Activated CD4-positive, alpha-beta memory T cell treated with anti-CD3 and anti-CD28 coated beads for 36 hours (primary cell): ENCODE data around the gene HNRNPL. TPM values are rescaled to one million over a fixed set of nuclear protein-coding genes. Genes with fewer than 3 reads are reported as not detected.
"Not testable (repeated sequence)": the region's sequence is repeated elsewhere in the genome, so short reads cannot be mapped to it uniquely, and the experiment has no call there.

Experiments used
- CTCF ChIA-PET: fragments of 350-600 bp; sonication (Branson Sonifier 250); formaldehyde crosslinking; loops from one replicate; lab custom pipeline; 2021; ENCODE audit warnings: antibody characterized with exemption, inconsistent platforms; lab: Charles Lee
- POLR2A ChIA-PET: fragments of 350-600 bp; sonication (Branson Sonifier 250); formaldehyde crosslinking; loops from one replicate; lab custom pipeline; 2021; ENCODE audit warnings: antibody characterized with exemption; lab: Charles Lee
- DNase-seq: peaks from one replicate; pipeline ENCODE4 v3.0.0-alpha.2; 2020
- H3K27ac Mint-ChIP-seq: one replicate; pipeline ENCODE4 v1.8.0; 2021; ENCODE audit warnings: mixed read lengths
- H3K27me3 Mint-ChIP-seq: one replicate; pipeline ENCODE4 v1.8.0; 2021; ENCODE audit warnings: mixed read lengths
- H3K36me3 Mint-ChIP-seq: one replicate; pipeline ENCODE4 v1.8.0; 2021; ENCODE audit warnings: mixed read lengths
- H3K4me1 Mint-ChIP-seq: one replicate; pipeline ENCODE4 v1.8.0; 2021; ENCODE audit warnings: low read depth, mixed read lengths
- H3K4me3 Mint-ChIP-seq: one replicate; pipeline ENCODE4 v1.8.0; 2021; ENCODE audit warnings: mild to moderate bottlenecking, mixed read lengths
- H3K9me3 Mint-ChIP-seq: one replicate; pipeline ENCODE4 v1.8.0; 2021; ENCODE audit warnings: mixed read lengths
- intact Hi-C: fragments of 100-400 bp; cut with micrococcal nuclease; formaldehyde crosslinking; loops from one replicate; pipeline ENCODE4 v1.15.1; 2023
- total RNA-seq, 2 experiments: library from RNA; stranded (reverse); gene quantifications; one replicate each; pipeline ENCODE4 v1.2.3, GENCODE V29; 2021

The HNRNPL gene
- total RNA-seq, 2 experiments from 2014 or later, result 646 to 671 TPM

GRCh38 chr19:38868551-38868950 lies 18.8 kb upstream of the HNRNPL start:
- Mint-ChIP-seq H3K27me3 (no peaks in the 10 kb centered on the region), H3K4me3 (peak overlapping the region; percentile 76), H3K27ac (peak overlapping the region; percentile 79), H3K4me1 (peaks cover 49% of the 10 kb centered on the region), H3K36me3 (peaks cover 27% of the 10 kb centered on the region), H3K9me3 (no peaks in the 10 kb centered on the region)
- ChIA-PET POLR2A (interaction anchor here (0.6 to 2.9 kb wide), 5 partner anchors 9 to 37 kb away, joined by 3 to 24 read pairs (median 5); partner anchors contain the start of genes ECH1, HNRNPL and RINL), CTCF (interaction anchor here (1.0 to 4.4 kb wide), 11 partner anchors 10 to 99 kb away, joined by 3 to 19 read pairs (median 7); partner anchors contain the start of genes MRPS12, NFKBIB, RINL and SARS2)
- intact Hi-C loops, result loop anchor here (5.0 kb wide), 1 partner anchor 36 kb away; the partner anchor contains the start of gene ECH1
- DNase-seq, result no peak

GRCh38 chr19:38867171-38867780 lies 17.5 kb upstream of the HNRNPL start:
- Mint-ChIP-seq H3K4me3 (no peak overlapping the region), H3K4me1 (peaks cover 48% of the 10 kb centered on the region), H3K27me3 (no peaks in the 10 kb centered on the region), H3K27ac (no peak overlapping the region), H3K36me3 (peaks cover 27% of the 10 kb centered on the region), H3K9me3 (no peaks in the 10 kb centered on the region)
- DNase-seq, result no peak
- ChIA-PET POLR2A (no interaction called here), CTCF (interaction anchor here (0.6 to 4.4 kb wide), 4 partner anchors 10 to 20 kb away, joined by 3 to 12 read pairs (median 6); partner anchors contain the start of gene RINL)
- intact Hi-C loops, result loop anchor here (5.0 kb wide), 1 partner anchor 35 kb away; the partner anchor contains the start of gene ECH1

GRCh38 chr19:38862321-38863059 lies 12.7 kb upstream of the HNRNPL start:
- Mint-ChIP-seq H3K36me3 (peaks cover 6% of the 10 kb centered on the region), H3K4me1 (peaks cover 34% of the 10 kb centered on the region), H3K27ac (no peak overlapping the region), H3K9me3 (no peaks in the 10 kb centered on the region), H3K4me3 (no peak overlapping the region), H3K27me3 (no peaks in the 10 kb centered on the region)
- ChIA-PET CTCF (interaction anchor here (1.2 to 1.5 kb wide), 2 partner anchors 16 to 25 kb away, joined by 3 to 4 read pairs; partner anchors contain the start of gene RINL), POLR2A (interaction anchor here (2.6 kb wide), 1 partner anchor 10 kb away, joined by 10 read pairs; no protein-coding TSS in a partner anchor)
- intact Hi-C loops, result no loop called here
- DNase-seq, result no peak

- DNase-seq, result no peak
- intact Hi-C loops, result no loop called here
- H3K4me3 Mint-ChIP-seq, result no peak overlapping the region
- H3K9me3 Mint-ChIP-seq, result no peaks in the 10 kb centered on the region
- CTCF ChIA-PET, result interaction anchor here (1.5 kb wide), 1 partner anchor 26 kb away, joined by 4 read pairs; no protein-coding TSS in a partner anchor
- POLR2A ChIA-PET, result interaction anchor here (1.7 kb wide), 1 partner anchor 10 kb away, joined by 5 read pairs; no protein-coding TSS in a partner anchor
- peaks cover 41% of the 10 kb centered on the region for H3K4me1 Mint-ChIP-seq
- H3K27me3 Mint-ChIP-seq, result no peaks in the 10 kb centered on the region
- peaks cover 6% of the 10 kb centered on the region for H3K36me3 Mint-ChIP-seq
- no peak overlapping the region for H3K27ac Mint-ChIP-seq
These were observed 11.6 kb upstream of the HNRNPL start for GRCh38 chr19:38861368-38861767.

GRCh38 chr19:38859631-38860204 lies 9.9 kb upstream of the HNRNPL start:
- CTCF ChIA-PET, intact Hi-C loops: not testable (repeated sequence)

GRCh38 chr19:38856813-38857212 lies 7.0 kb upstream of the HNRNPL start:
- no peak overlapping the region for H3K4me3 Mint-ChIP-seq
- peaks cover 2% of the 10 kb centered on the region for H3K36me3 Mint-ChIP-seq
- CTCF ChIA-PET, result interaction anchor here (0.6 to 2.8 kb wide), 3 partner anchors 12 to 270 kb away, joined by 3 to 12 read pairs (median 6); no protein-coding TSS in a partner anchor
- no peak for DNase-seq
- H3K27me3 Mint-ChIP-seq, result no peaks in the 10 kb centered on the region
- POLR2A ChIA-PET, result interaction anchor here (0.6 kb wide), 1 partner anchor 167 kb away, joined by 4 read pairs; no protein-coding TSS in a partner anchor
- H3K9me3 Mint-ChIP-seq, result no peaks in the 10 kb centered on the region
- H3K4me1 Mint-ChIP-seq, result peaks cover 28% of the 10 kb centered on the region
- peak overlapping the region; percentile 87 for H3K27ac Mint-ChIP-seq
- intact Hi-C loops, result loop anchor here (1.0 kb wide), 1 partner anchor 12 kb away; no protein-coding TSS in a partner anchor

More at GRCh38 chr19:38859631-38860204, 9.9 kb upstream of the HNRNPL start:
- H3K27me3 Mint-ChIP-seq, DNase-seq, H3K36me3 Mint-ChIP-seq, H3K4me3 Mint-ChIP-seq, POLR2A ChIA-PET, H3K9me3 Mint-ChIP-seq, H3K27ac Mint-ChIP-seq: not testable (repeated sequence)
- peaks cover 29% of the 10 kb centered on the region for H3K4me1 Mint-ChIP-seq

- POLR2A ChIA-PET, DNase-seq, H3K9me3 Mint-ChIP-seq, intact Hi-C loops, H3K27me3 Mint-ChIP-seq, H3K4me3 Mint-ChIP-seq, H3K27ac Mint-ChIP-seq, H3K36me3 Mint-ChIP-seq: not testable (repeated sequence)
- CTCF ChIA-PET, result interaction anchor here (2.8 kb wide), 1 partner anchor 13 kb away, joined by 12 read pairs; no protein-coding TSS in a partner anchor
- peaks cover 29% of the 10 kb centered on the region for H3K4me1 Mint-ChIP-seq
These were observed 6.0 kb upstream of the HNRNPL start for GRCh38 chr19:38855751-38856150.

GRCh38 chr19:38854961-38855360 lies 5.2 kb upstream of the HNRNPL start:
- H3K27me3 Mint-ChIP-seq, H3K36me3 Mint-ChIP-seq, DNase-seq, POLR2A ChIA-PET, H3K9me3 Mint-ChIP-seq, CTCF ChIA-PET, H3K27ac Mint-ChIP-seq: not testable (repeated sequence)
- Mint-ChIP-seq H3K4me3 (peak overlapping the region; percentile 26), H3K4me1 (peaks cover 29% of the 10 kb centered on the region)
- intact Hi-C loops, result loop anchor here (5.0 kb wide), 5 partner anchors 298 to 547 kb away; partner anchors contain the start of genes FAM98C, RASGRP4 and SAMD4B

GRCh38 chr19:38853214-38853613 lies 3.4 kb upstream of the HNRNPL start:
- peaks cover 14% of the 10 kb centered on the region for H3K36me3 Mint-ChIP-seq
- no peaks in the 10 kb centered on the region for H3K9me3 Mint-ChIP-seq
- POLR2A ChIA-PET, result interaction anchor here (0.8 to 3.2 kb wide), 7 partner anchors 10 to 118 kb away, joined by 4 to 24 read pairs (median 10); partner anchors contain the start of genes ECH1 and RINL
- H3K27me3 Mint-ChIP-seq, result no peaks in the 10 kb centered on the region
- CTCF ChIA-PET, result interaction anchor here (1.2 to 3.2 kb wide), 3 partner anchors 16 to 77 kb away, joined by 5 to 15 read pairs (median 12); partner anchors contain the start of genes MRPS12 and SARS2
- no peak for DNase-seq
- intact Hi-C loops, result loop anchor here (5.0 kb wide), 5 partner anchors 296 to 549 kb away; partner anchors contain the start of genes FAM98C, RASGRP4 and SAMD4B
- peak overlapping the region; percentile 83 for H3K4me3 Mint-ChIP-seq
- H3K4me1 Mint-ChIP-seq, result peaks cover 33% of the 10 kb centered on the region
- H3K27ac Mint-ChIP-seq, result peak overlapping the region; percentile 92

GRCh38 chr19:38852231-38853044 lies 2.7 kb upstream of the HNRNPL start:
- Mint-ChIP-seq H3K36me3 (peaks cover 22% of the 10 kb centered on the region), H3K4me3 (peak overlapping the region; percentile 83), H3K27me3 (no peaks in the 10 kb centered on the region), H3K27ac (peak overlapping the region; percentile 92), H3K9me3 (no peaks in the 10 kb centered on the region), H3K4me1 (peaks cover 33% of the 10 kb centered on the region)
- ChIA-PET CTCF (interaction anchor here (0.6 to 3.2 kb wide), 5 partner anchors 17 to 245 kb away, joined by 3 to 15 read pairs (median 5); partner anchors contain the start of genes MRPS12 and SARS2), POLR2A (interaction anchor here (0.8 to 3.2 kb wide), 10 partner anchors 11 to 450 kb away, joined by 3 to 24 read pairs (median 6); partner anchors contain the start of genes ECH1, FAM98C and RINL)
- DNase-seq, result peak; percentile 82
- intact Hi-C loops, result loop anchor here (1.0 to 5.0 kb wide), 6 partner anchors 17 to 550 kb away; partner anchors contain the start of genes FAM98C, RASGRP4 and SAMD4B
